ENCODE data around the gene THAP8.

Gene THAP8

GRCh38 chr19:36030264-36031148, 23.6 kb downstream of the THAP8 start:
- no peak overlapping the region for H2AFZ ChIP-seq (ENCODE audit: low read length)
- no peak overlapping the region for H3K4me3 ChIP-seq (ENCODE audit: low read length, poor library complexity, severe bottlenecking)
- no peak overlapping the region for H3K9ac ChIP-seq (ENCODE audit: low read depth, low read length, poor library complexity, severe bottlenecking)
- H3K9me2 ChIP-seq (replicated peaks; ENCODE audit: low read depth, low read length) = no peaks in the 10 kb centered on the region
- no peaks in the 10 kb centered on the region for H3K79me2 ChIP-seq (ENCODE audit: insufficient read depth, low read length)
- no peak overlapping the region for H3K4me2 ChIP-seq (ENCODE audit: low read depth, low read length, poor library complexity, severe bottlenecking)
- H4K20me1 ChIP-seq (ENCODE audit: insufficient read depth, low read length, poor library complexity, severe bottlenecking) = no peaks in the 10 kb centered on the region
- no peaks in the 10 kb centered on the region for H3F3A ChIP-seq (ENCODE audit: low read depth)
- H3K9me3 ChIP-seq (ENCODE audit: insufficient read depth, low read depth, low read length) = no peaks in the 10 kb centered on the region
- no peak for TF ChIP-seq EZH2phosphoT487 (IDR thresholded peaks at IDR 0.05; ENCODE audit: borderline replicate concordance)
- TF ChIP-seq, protein P1, sequence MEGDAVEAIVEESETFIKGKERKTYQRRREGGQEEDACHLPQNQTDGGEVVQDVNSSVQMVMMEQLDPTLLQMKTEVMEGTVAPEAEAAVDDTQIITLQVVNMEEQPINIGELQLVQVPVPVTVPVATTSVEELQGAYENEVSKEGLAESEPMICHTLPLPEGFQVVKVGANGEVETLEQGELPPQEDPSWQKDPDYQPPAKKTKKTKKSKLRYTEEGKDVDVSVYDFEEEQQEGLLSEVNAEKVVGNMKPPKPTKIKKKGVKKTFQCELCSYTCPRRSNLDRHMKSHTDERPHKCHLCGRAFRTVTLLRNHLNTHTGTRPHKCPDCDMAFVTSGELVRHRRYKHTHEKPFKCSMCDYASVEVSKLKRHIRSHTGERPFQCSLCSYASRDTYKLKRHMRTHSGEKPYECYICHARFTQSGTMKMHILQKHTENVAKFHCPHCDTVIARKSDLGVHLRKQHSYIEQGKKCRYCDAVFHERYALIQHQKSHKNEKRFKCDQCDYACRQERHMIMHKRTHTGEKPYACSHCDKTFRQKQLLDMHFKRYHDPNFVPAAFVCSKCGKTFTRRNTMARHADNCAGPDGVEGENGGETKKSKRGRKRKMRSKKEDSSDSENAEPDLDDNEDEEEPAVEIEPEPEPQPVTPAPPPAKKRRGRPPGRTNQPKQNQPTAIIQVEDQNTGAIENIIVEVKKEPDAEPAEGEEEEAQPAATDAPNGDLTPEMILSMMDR (conservative IDR thresholded peaks at IDR 0.05; ENCODE audit: low read length) = no peak
- peaks cover 5% of the 10 kb centered on the region for H3K4me1 ChIP-seq (ENCODE audit: insufficient read depth, low read length, poor library complexity, severe bottlenecking)
- no peaks in the 10 kb centered on the region for H3K27me3 ChIP-seq (ENCODE audit: insufficient read depth, low read length, poor library complexity, severe bottlenecking)
- H3K36me3 ChIP-seq (ENCODE audit: insufficient read depth, low read length) = no peaks in the 10 kb centered on the region

- Histone ChIP-seq H3K27me3 (ENCODE audit: insufficient read depth, low read length, poor library complexity, severe bottlenecking) (no peaks in the 10 kb centered on the region), H3K79me2 (ENCODE audit: insufficient read depth, low read length) (no peaks in the 10 kb centered on the region), H3K9me2 (replicated peaks; ENCODE audit: low read depth, low read length) (no peaks in the 10 kb centered on the region), H4K20me1 (ENCODE audit: insufficient read depth, low read length, poor library complexity, severe bottlenecking) (no peaks in the 10 kb centered on the region), H3K9me3 (ENCODE audit: insufficient read depth, low read depth, low read length) (no peaks in the 10 kb centered on the region), H3K36me3 (ENCODE audit: insufficient read depth, low read length) (no peaks in the 10 kb centered on the region), H2AFZ (ENCODE audit: low read length) (no peak overlapping the region), H3F3A (ENCODE audit: low read depth) (no peaks in the 10 kb centered on the region), H3K4me2 (ENCODE audit: low read depth, low read length, poor library complexity, severe bottlenecking) (no peak overlapping the region), H3K9ac (ENCODE audit: low read depth, low read length, poor library complexity, severe bottlenecking) (no peak overlapping the region), H3K4me1 (ENCODE audit: insufficient read depth, low read length, poor library complexity, severe bottlenecking) (no peaks in the 10 kb centered on the region), H3K4me3 (ENCODE audit: low read length, poor library complexity, severe bottlenecking) (no peak overlapping the region)
- no peak for TF ChIP-seq EZH2phosphoT487 (IDR thresholded peaks at IDR 0.05; ENCODE audit: borderline replicate concordance)
- TF ChIP-seq, protein P1 (conservative IDR thresholded peaks at IDR 0.05; ENCODE audit: low read length) = no peak
Measured at GRCh38 chr19:36028313-36029041, 25.6 kb downstream of the THAP8 start.

- Histone ChIP-seq H3F3A (ENCODE audit: low read depth) (no peaks in the 10 kb centered on the region), H3K9me3 (ENCODE audit: insufficient read depth, low read depth, low read length) (no peaks in the 10 kb centered on the region), H3K36me3 (ENCODE audit: insufficient read depth, low read length) (no peaks in the 10 kb centered on the region), H3K9me2 (replicated peaks; ENCODE audit: low read depth, low read length) (no peaks in the 10 kb centered on the region), H4K20me1 (ENCODE audit: insufficient read depth, low read length, poor library complexity, severe bottlenecking) (no peaks in the 10 kb centered on the region), H3K4me3 (ENCODE audit: low read length, poor library complexity, severe bottlenecking) (no peak overlapping the region), H3K4me2 (ENCODE audit: low read depth, low read length, poor library complexity, severe bottlenecking) (no peak overlapping the region), H3K79me2 (ENCODE audit: insufficient read depth, low read length) (no peaks in the 10 kb centered on the region), H3K4me1 (ENCODE audit: insufficient read depth, low read length, poor library complexity, severe bottlenecking) (no peaks in the 10 kb centered on the region), H3K9ac (ENCODE audit: low read depth, low read length, poor library complexity, severe bottlenecking) (no peak overlapping the region), H3K27me3 (ENCODE audit: insufficient read depth, low read length, poor library complexity, severe bottlenecking) (no peaks in the 10 kb centered on the region), H2AFZ (ENCODE audit: low read length) (no peak overlapping the region)
- TF ChIP-seq, protein P1 (conservative IDR thresholded peaks at IDR 0.05; ENCODE audit: low read length) = no peak
- TF ChIP-seq EZH2phosphoT487 (IDR thresholded peaks at IDR 0.05; ENCODE audit: borderline replicate concordance) = no peak
Measured at GRCh38 chr19:36027696-36028095, 26.4 kb downstream of the THAP8 start.

Data from Loucy (cell line).